Mesendoderm (in vitro differentiated cells): ENCODE results near the gene CDCA3.

Experiments used
- DNase-seq: peaks from one replicate; pipeline ENCODE4 v3.0.0; 2013
- H2AK5ac ChIP-seq: 2 replicates; pipeline ENCODE4 v1.6.1; 2013; ENCODE audit warnings: low read length, inconsistent platforms
- H2BK120ac ChIP-seq: 2 replicates; pipeline ENCODE4 v1.6.1; 2013; ENCODE audit warnings: low read depth, mild to moderate bottlenecking, low read length, moderate library complexity, mixed read lengths
- H2BK15ac ChIP-seq: replicated peaks from 2 replicates; pipeline ENCODE4 v1.6.1; 2013; ENCODE audit warnings: low read depth, mild to moderate bottlenecking, moderate library complexity
- H2BK5ac ChIP-seq: 2 replicates; pipeline ENCODE4 v1.6.1; 2013; ENCODE audit warnings: low read length, inconsistent platforms
- H3K18ac ChIP-seq: 2 replicates; pipeline ENCODE4 v1.6.1; 2013; ENCODE audit warnings: mild to moderate bottlenecking, low read length, mixed read lengths
- H3K23ac ChIP-seq: one replicate; pipeline ENCODE4 v1.6.1; 2013; ENCODE audit warnings: low read length
- H3K27ac ChIP-seq: 2 replicates; pipeline ENCODE4 v1.5.1; 2013; ENCODE audit warnings: low read depth, mild to moderate bottlenecking, inconsistent platforms, low read length, moderate library complexity
- H3K27me3 ChIP-seq: 2 replicates; pipeline ENCODE4 v1.6.1; 2013; ENCODE audit warnings: low read length, control low read depth, mild to moderate bottlenecking, inconsistent platforms; ENCODE audit not compliant: insufficient read depth, poor library complexity
- H3K36me3 ChIP-seq: 2 replicates; pipeline ENCODE4 v1.6.1; 2013; ENCODE audit warnings: low read length, inconsistent platforms; ENCODE audit not compliant: control insufficient read depth, insufficient read depth
- H3K4ac ChIP-seq: one replicate; pipeline ENCODE4 v1.6.1; 2013; ENCODE audit warnings: low read depth, mild to moderate bottlenecking, low read length, moderate library complexity
- H3K4me1 ChIP-seq: 2 replicates; pipeline ENCODE4 v1.6.1; 2013; ENCODE audit warnings: low read depth, low read length, inconsistent platforms; ENCODE audit not compliant: control insufficient read depth
- H3K4me2 ChIP-seq: 2 replicates; pipeline ENCODE4 v1.6.1; 2013; ENCODE audit warnings: low read length
- H3K4me3 ChIP-seq: 2 replicates; pipeline ENCODE4 v1.5.1; 2013; ENCODE audit warnings: mild to moderate bottlenecking, low read length
- H3K56ac ChIP-seq: one replicate; pipeline ENCODE4 v1.6.1; 2013; ENCODE audit warnings: low read length
- H3K79me1 ChIP-seq: 2 replicates; pipeline ENCODE4 v1.6.1; 2013; ENCODE audit warnings: low read length, inconsistent platforms
- H3K79me2 ChIP-seq: 2 replicates; pipeline ENCODE4 v1.6.1; 2013; ENCODE audit warnings: mild to moderate bottlenecking, low read length; ENCODE audit not compliant: control insufficient read depth, insufficient read depth
- H3K9ac ChIP-seq: 2 replicates; pipeline ENCODE4 v1.6.1; 2013; ENCODE audit warnings: low read length, inconsistent platforms
- H4K5ac ChIP-seq: one replicate; pipeline ENCODE4 v1.6.1; 2013; ENCODE audit warnings: low read length
- H4K8ac ChIP-seq: one replicate; pipeline ENCODE4 v1.6.1; 2013; ENCODE audit warnings: low read depth, mild to moderate bottlenecking, control low read depth, low read length, moderate library complexity
- WGBS: extraction: QIAGEN DNeasy Blood & Tissue Kit; methylation state at CpG from one replicate; pipeline ENCODE4 v1.1.7; 2013; ENCODE audit warnings: low lambda C conversion rate, missing lambda C conversion rate; ENCODE audit not compliant: insufficient coverage; ENCODE audit errors: extremely low coverage; 5-methylcytosine and 5-hydroxymethylcytosine counted together

CDCA3 gene

DNA sequence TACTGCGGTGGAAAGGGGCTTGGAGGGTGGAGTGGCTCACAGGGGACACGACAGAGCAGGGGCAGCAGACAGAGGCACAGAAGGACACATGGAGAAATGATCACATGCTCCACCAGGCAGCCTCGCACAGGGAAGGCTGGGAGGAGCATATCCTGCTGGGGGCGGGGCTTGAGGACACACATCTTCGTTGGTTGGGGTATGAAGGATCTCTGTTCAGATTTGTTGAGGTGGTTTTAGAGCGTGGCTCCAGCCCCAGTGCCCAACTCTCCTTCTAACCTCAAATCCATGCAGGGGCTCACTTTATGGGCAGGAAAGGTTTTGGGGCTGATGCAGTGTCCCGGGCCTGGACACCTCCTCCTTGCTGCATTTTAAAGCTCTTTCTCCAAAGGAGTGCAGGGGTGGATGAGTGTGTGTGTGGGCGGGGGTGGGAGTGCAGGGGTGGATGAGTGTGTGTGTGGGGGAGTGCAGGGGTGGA, 23.6 kb downstream of the CDCA3 start:
- no peak overlapping the region for H3K27ac ChIP-seq
- DNase-seq: peak; percentile 92
- no peak overlapping the region for H3K4me3 ChIP-seq
- H2BK120ac ChIP-seq: no peak overlapping the region
- peaks cover 12% of the 10 kb centered on the region for H3K79me1 ChIP-seq
- no peak overlapping the region for H4K5ac ChIP-seq
- no CpG with 5 or more reads among the region's 8 CpGs for WGBS
- no peak overlapping the region for H3K23ac ChIP-seq
- no peak overlapping the region for H3K4me2 ChIP-seq
- peak overlapping the region; percentile 10 for H3K4ac ChIP-seq
- H3K79me2 ChIP-seq: peaks cover 4% of the 10 kb centered on the region
- no peak overlapping the region for H2BK15ac ChIP-seq
- no peak overlapping the region for H4K8ac ChIP-seq
- no peak overlapping the region for H2BK5ac ChIP-seq
- H3K18ac ChIP-seq: no peak overlapping the region
- peaks cover 4% of the 10 kb centered on the region for H3K36me3 ChIP-seq
- H2AK5ac ChIP-seq: no peak overlapping the region
- peak overlapping the region; percentile 51 for H3K56ac ChIP-seq
- peaks cover 2% of the 10 kb centered on the region for H3K27me3 ChIP-seq
- H3K9ac ChIP-seq: peak overlapping the region; percentile 45
- peaks cover 2% of the 10 kb centered on the region for H3K4me1 ChIP-seq

DNA sequence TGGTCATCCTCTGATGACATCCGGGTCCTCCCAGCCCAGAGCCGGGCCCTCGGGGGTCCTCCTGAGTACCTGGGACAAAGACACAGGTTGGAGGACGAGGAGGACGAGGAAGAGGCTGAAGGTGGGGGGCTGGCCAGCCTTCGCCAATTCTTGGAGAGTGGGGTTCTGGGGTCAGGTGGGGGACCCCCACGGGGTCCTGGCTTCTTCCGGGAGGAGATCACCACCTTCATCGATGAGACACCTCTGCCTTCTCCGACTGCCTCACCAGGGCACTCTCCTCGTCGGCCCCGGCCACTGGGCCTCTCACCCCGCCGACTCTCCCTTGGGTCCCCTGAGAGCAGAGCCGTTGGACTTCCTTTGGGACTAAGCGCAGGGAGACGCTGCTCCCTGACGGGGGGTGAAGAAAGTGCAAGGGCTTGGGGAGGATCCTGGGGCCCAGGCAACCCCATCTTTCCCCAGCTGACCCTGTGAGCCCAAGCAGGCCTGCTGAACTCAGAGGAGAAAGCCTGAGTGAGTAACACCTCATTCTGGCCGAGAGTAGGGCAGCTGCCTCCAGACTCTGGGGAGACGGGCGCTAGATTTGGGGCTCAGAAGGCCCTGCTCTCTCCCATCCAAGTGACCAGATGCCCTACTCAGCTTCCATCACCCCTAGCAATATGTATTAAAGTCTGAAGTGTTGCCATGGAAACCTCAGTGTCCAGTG, 24.2 kb downstream of the CDCA3 start:
- no peak overlapping the region for H2BK5ac ChIP-seq
- no peak overlapping the region for H4K8ac ChIP-seq
- WGBS: no CpG with 5 or more reads among the region's 22 CpGs
- H3K79me1 ChIP-seq: peaks cover 12% of the 10 kb centered on the region
- no peak overlapping the region for H3K27ac ChIP-seq
- peak overlapping the region; percentile 45 for H3K9ac ChIP-seq
- H3K4me3 ChIP-seq: no peak overlapping the region
- H2AK5ac ChIP-seq: no peak overlapping the region
- peaks cover 2% of the 10 kb centered on the region for H3K27me3 ChIP-seq
- peaks cover 4% of the 10 kb centered on the region for H3K79me2 ChIP-seq
- H3K36me3 ChIP-seq: peaks cover 4% of the 10 kb centered on the region
- no peak overlapping the region for H3K18ac ChIP-seq
- no peak overlapping the region for H3K4me2 ChIP-seq
- peak overlapping the region; percentile 59 for H3K56ac ChIP-seq
- H2BK15ac ChIP-seq: no peak overlapping the region
- no peak for DNase-seq
- no peak overlapping the region for H4K5ac ChIP-seq
- no peak overlapping the region for H3K23ac ChIP-seq
- peaks cover 6% of the 10 kb centered on the region for H3K4me1 ChIP-seq
- H2BK120ac ChIP-seq: no peak overlapping the region
- H3K4ac ChIP-seq: no peak overlapping the region

DNA sequence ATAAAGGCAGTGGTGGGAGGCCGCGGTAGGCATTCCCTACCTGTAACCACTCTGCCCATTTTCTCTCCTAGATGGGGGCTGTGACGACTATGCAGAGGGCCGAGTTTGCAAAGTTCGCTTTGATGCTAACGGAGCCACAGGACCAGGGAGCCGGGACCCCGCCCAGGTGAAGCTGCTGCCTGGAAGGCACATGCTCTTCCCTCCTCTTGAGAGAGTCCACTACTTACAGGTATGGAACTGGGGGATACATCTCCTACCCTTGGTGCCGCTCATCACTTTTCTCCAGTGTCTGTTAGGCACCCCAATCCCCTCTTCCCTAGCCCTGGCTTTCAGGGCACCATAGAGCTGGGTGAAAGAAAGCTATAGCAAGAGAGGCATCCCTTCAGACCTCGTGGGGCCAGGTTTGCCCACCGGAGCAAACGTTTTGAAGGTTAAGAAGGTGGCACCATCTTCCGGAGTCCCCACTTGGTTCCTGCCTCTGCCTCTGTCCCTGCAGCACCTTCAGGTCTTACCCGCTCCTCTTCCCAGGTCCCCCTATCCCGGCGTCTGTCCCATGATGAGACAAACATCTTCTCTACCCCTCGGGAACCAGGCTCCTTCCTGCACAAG, 24.9 kb downstream of the CDCA3 start:
- H3K9ac ChIP-seq: no peak overlapping the region
- no peak overlapping the region for H2BK5ac ChIP-seq
- H2BK15ac ChIP-seq: no peak overlapping the region
- no peak overlapping the region for H3K4me2 ChIP-seq
- no peak overlapping the region for H3K27ac ChIP-seq
- H3K18ac ChIP-seq: no peak overlapping the region
- H2BK120ac ChIP-seq: no peak overlapping the region
- no peak overlapping the region for H4K8ac ChIP-seq
- DNase-seq: no peak
- H3K4me3 ChIP-seq: no peak overlapping the region
- no peak overlapping the region for H3K4ac ChIP-seq
- H4K5ac ChIP-seq: no peak overlapping the region
- H3K27me3 ChIP-seq: peaks cover 2% of the 10 kb centered on the region
- peaks cover 6% of the 10 kb centered on the region for H3K4me1 ChIP-seq
- no peak overlapping the region for H3K23ac ChIP-seq
- no peaks in the 10 kb centered on the region for H3K36me3 ChIP-seq
- H3K56ac ChIP-seq: no peak overlapping the region
- H3K79me2 ChIP-seq: peaks cover 4% of the 10 kb centered on the region
- WGBS: no CpG with 5 or more reads among the region's 17 CpGs
- no peak overlapping the region for H2AK5ac ChIP-seq
- H3K79me1 ChIP-seq: peaks cover 9% of the 10 kb centered on the region

DNA sequence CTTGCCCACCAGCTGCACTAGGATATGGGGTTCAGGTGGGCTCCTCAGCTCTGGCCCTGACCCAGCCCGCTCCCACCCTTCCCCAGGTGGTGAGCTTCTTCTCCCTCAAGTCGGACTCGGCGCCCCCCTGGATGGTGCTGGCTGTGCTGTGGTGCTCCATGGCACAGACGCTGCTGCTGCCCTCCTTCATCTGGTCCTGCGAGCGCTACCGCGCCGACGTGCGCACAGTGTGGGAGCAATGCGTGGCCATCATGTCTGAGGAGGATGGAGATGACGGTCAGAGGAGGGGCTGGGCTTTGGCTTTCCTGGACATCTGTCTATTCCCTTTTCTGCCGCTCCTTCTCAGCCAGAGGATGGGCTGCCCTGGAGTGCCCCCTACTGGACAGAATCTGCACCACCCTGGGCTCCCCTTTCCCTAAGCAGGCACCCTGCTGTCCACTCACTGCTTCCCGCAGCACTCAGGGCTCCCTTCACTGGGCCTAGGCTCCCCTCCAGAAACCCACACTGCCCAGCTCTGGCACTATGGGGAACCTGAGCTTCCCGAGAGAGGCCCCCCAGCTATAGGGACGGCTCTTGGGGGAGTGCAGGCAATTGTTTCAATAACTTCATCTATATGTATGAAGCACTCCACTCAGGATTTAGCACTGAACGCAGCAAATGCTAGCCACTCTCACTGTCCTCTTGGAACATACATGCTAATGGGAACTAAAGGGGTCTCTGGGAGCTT, 25.5 kb downstream of the CDCA3 start:
- Histone ChIP-seq H3K4me1 (peaks cover 9% of the 10 kb centered on the region), H3K4me3 (peak overlapping the region; percentile 16), H3K9ac (peak overlapping the region; percentile 61), H3K79me2 (peaks cover 4% of the 10 kb centered on the region), H4K8ac (no peak overlapping the region), H3K4ac (no peak overlapping the region), H2BK15ac (no peak overlapping the region), H3K27me3 (peaks cover 2% of the 10 kb centered on the region), H3K27ac (no peak overlapping the region), H2BK120ac (no peak overlapping the region), H3K36me3 (no peaks in the 10 kb centered on the region), H3K4me2 (peak overlapping the region; percentile 94), H2AK5ac (no peak overlapping the region), H2BK5ac (no peak overlapping the region), H3K79me1 (peaks cover 8% of the 10 kb centered on the region), H3K56ac (peak overlapping the region; percentile 75), H3K23ac (no peak overlapping the region), H4K5ac (no peak overlapping the region), H3K18ac (no peak overlapping the region)
- no CpG with 5 or more reads among the region's 19 CpGs for WGBS
- DNase-seq: peak; percentile 83

DNA sequence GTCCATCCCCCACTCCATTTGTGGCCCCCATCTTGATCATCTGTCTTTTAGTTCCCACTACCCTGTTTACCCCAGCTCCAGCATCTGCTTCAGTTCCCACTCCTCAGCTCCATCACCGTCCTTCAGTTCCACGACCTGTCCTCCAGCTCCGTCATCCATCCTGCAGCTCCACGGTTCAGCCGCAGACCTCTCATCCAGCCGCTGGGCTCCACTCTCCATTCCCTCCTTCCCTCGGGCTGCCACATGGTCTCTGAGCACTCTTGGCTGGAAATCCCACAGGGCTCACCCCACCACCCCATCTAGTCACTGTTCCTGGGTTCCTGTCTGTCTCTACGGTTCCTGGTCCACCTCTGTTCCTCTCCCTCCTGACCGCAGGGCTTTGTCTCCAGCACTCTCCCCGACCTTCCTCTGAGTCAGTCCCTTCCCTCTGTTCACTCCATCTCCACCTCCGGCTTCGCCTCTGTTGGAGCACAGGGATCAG, 26.1 kb downstream of the CDCA3 start:
- no peak overlapping the region for H3K4ac ChIP-seq
- H3K79me1 ChIP-seq: peaks cover 3% of the 10 kb centered on the region
- peaks cover 4% of the 10 kb centered on the region for H3K79me2 ChIP-seq
- no peak overlapping the region for H2BK5ac ChIP-seq
- peak; percentile 65 for DNase-seq
- peaks cover 9% of the 10 kb centered on the region for H3K4me1 ChIP-seq
- no peak overlapping the region for H4K5ac ChIP-seq
- no peak overlapping the region for H2BK120ac ChIP-seq
- no peak overlapping the region for H2BK15ac ChIP-seq
- no peaks in the 10 kb centered on the region for H3K36me3 ChIP-seq
- H3K4me3 ChIP-seq: peak overlapping the region; percentile 16
- no peak overlapping the region for H2AK5ac ChIP-seq
- H3K9ac ChIP-seq: peak overlapping the region; percentile 61
- peak overlapping the region; percentile 94 for H3K4me2 ChIP-seq
- H3K56ac ChIP-seq: peak overlapping the region; percentile 75
- H3K23ac ChIP-seq: no peak overlapping the region
- whole genome bisulfite sequencing: no CpG with 5 or more reads among the region's 12 CpGs
- H3K27ac ChIP-seq: no peak overlapping the region
- no peak overlapping the region for H4K8ac ChIP-seq
- peaks cover 2% of the 10 kb centered on the region for H3K27me3 ChIP-seq
- H3K18ac ChIP-seq: no peak overlapping the region
